Measurements from ENCODE around the gene ORMDL2. TPM values are rescaled to one million over a fixed set of nuclear protein-coding genes. Genes with fewer than 3 reads are reported as not detected.

Gene ORMDL2
- total RNA-seq, 6 experiments from 2014 or later = 20.2 to 35.4 (median 24.9) TPM

GRCh38 chr12:55820679-55821078 lies 2.8 kb downstream of the ORMDL2 start:
- WGBS (ENCODE audit: insufficient coverage, low coverage, low lambda C conversion rate, missing lambda C conversion rate) = 92% methylated on average over 1 of the region's 1 CpG
- Histone ChIP-seq H3K36me3 (peaks cover 0 to 28% (median 16%) of the 10 kb centered on the region in 4 donors), H3K9me3 (no peaks in the 10 kb centered on the region), H3K27me3 (no peaks in the 10 kb centered on the region), H3K27ac (no peak overlapping the region), H3K4me1 (peaks cover 0 to 50% (median 18%) of the 10 kb centered on the region in 4 donors), H3K4me3 (no peak overlapping the region)
- intact Hi-C loops (cut with DNase I) = no loop called here
- DNase-seq (no peak), ATAC-seq (no peak)
- TF ChIP-seq, protein P1, sequence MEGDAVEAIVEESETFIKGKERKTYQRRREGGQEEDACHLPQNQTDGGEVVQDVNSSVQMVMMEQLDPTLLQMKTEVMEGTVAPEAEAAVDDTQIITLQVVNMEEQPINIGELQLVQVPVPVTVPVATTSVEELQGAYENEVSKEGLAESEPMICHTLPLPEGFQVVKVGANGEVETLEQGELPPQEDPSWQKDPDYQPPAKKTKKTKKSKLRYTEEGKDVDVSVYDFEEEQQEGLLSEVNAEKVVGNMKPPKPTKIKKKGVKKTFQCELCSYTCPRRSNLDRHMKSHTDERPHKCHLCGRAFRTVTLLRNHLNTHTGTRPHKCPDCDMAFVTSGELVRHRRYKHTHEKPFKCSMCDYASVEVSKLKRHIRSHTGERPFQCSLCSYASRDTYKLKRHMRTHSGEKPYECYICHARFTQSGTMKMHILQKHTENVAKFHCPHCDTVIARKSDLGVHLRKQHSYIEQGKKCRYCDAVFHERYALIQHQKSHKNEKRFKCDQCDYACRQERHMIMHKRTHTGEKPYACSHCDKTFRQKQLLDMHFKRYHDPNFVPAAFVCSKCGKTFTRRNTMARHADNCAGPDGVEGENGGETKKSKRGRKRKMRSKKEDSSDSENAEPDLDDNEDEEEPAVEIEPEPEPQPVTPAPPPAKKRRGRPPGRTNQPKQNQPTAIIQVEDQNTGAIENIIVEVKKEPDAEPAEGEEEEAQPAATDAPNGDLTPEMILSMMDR (IDR thresholded peaks at IDR 0.05) = peak in 1 of 4 donors; percentile 10
- no peak for TF ChIP-seq POLR2A (IDR thresholded peaks at IDR 0.05)

GRCh38 chr12:55822228-55822627 lies 4.4 kb downstream of the ORMDL2 start:
- intact Hi-C loops (cut with DNase I) = no loop called here
- Histone ChIP-seq H3K27ac (peak overlapping the region in 1 of 3 donors; percentile 69), H3K9me3 (no peaks in the 10 kb centered on the region), H3K27me3 (no peaks in the 10 kb centered on the region), H3K4me3 (no peak overlapping the region), H3K4me1 (peaks cover 0 to 53% (median 15%) of the 10 kb centered on the region in 4 donors), H3K36me3 (peaks cover 0 to 28% (median 16%) of the 10 kb centered on the region in 4 donors)
- 37% methylated on average over 6 of the region's 6 CpGs for WGBS (ENCODE audit: insufficient coverage, low coverage, low lambda C conversion rate, missing lambda C conversion rate)
- DNase-seq = no peak
- TF ChIP-seq POLR2A (IDR thresholded peaks at IDR 0.05) = no peak
- TF ChIP-seq, protein P1 (IDR thresholded peaks at IDR 0.05) = peak; percentile 17 to 36 (median 28)
- ATAC-seq = no peak

- WGBS (ENCODE audit: insufficient coverage, low coverage, low lambda C conversion rate, missing lambda C conversion rate) = 34% methylated on average over 4 of the region's 4 CpGs
- TF ChIP-seq, protein P1 (IDR thresholded peaks at IDR 0.05) = no peak
- TF ChIP-seq POLR2A (IDR thresholded peaks at IDR 0.05) = no peak
- no peaks in the 10 kb centered on the region for H3K27me3 ChIP-seq
- peak overlapping the region in 1 of 3 donors; percentile 69 for H3K27ac ChIP-seq
- DNase-seq (no peak), ATAC-seq (peak; percentile 73 to 92 (median 82))
- no peaks in the 10 kb centered on the region for H3K9me3 ChIP-seq
- intact Hi-C loops (cut with DNase I) = no loop called here
- H3K4me3 ChIP-seq = peak overlapping the region in 2 of 3 donors; percentile 2 to 9
- H3K4me1 ChIP-seq = peaks cover 0 to 59% (median 14%) of the 10 kb centered on the region in 4 donors
- peaks cover 0 to 28% (median 16%) of the 10 kb centered on the region in 4 donors for H3K36me3 ChIP-seq
Measured at GRCh38 chr12:55823419-55823818, 5.6 kb downstream of the ORMDL2 start.

DNA sequence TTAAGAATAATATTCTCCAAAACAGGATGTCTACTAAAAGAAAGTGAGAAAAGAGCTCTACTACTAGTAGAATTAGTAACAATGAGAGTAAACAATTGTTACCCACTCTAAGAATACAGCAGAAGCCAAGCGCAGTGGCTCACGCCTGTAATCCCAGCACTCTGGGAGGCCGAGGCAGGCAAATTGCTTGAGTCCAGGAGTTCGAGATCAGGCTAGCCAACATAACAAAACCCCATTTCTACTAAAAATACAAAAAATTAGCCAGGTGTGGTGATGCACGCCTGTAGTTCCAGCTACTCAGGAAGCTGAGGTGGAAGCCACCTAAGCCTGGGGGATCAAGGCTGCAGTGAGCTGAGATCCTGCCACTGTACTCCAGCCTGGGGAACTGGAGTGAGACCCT lies 6.9 kb downstream of the ORMDL2 start:
- no peak for DNase-seq
- Histone ChIP-seq H3K4me3 (no peak overlapping the region), H3K27me3 (no peaks in the 10 kb centered on the region), H3K36me3 (peaks cover 0 to 28% (median 16%) of the 10 kb centered on the region in 4 donors), H3K4me1 (peaks cover 0 to 53% (median 14%) of the 10 kb centered on the region in 4 donors), H3K27ac (no peak overlapping the region), H3K9me3 (no peaks in the 10 kb centered on the region)
- intact Hi-C loops (cut with DNase I) = no loop called here
- no peak for ATAC-seq
- WGBS (ENCODE audit: insufficient coverage, low coverage, low lambda C conversion rate, missing lambda C conversion rate) = 94% methylated on average over 5 of the region's 5 CpGs
- no peak for TF ChIP-seq POLR2A (IDR thresholded peaks at IDR 0.05)
- TF ChIP-seq, protein P1 (IDR thresholded peaks at IDR 0.05) = no peak
